Measurements from ENCODE around the gene PPFIBP1. TPM values are rescaled to one million over a fixed set of nuclear protein-coding genes. Genes with fewer than 3 reads are reported as not detected.

Gene PPFIBP1
- total and polyA plus RNA-seq, 2 experiments from 2014 or later: 23.9 to 38.6 TPM

DNA sequence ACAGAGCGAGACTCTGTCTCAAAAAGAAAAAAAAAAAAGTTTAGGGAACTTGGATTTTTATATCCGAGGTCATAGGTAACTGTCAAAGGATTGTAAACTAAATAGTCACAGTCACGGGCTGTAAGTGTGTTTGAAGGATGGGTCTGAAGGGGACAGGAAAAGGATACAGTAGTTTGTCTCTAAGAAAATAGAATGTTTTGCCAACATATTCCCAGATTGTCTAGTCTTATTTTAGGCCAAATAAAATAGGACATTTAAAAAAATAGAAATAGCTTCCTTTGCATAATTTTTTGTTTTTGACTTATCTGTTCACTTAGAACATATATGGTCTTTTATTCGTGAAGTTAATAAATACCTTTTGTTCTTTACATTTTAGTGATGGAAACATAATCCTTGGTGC is 148.0 kb downstream of the PPFIBP1 start:
- no peaks in the 10 kb centered on the region for H3K9me2 ChIP-seq (replicated peaks; ENCODE audit: insufficient read depth)
- no peak overlapping the region for H2AFZ ChIP-seq
- H3K79me2 ChIP-seq: no peaks in the 10 kb centered on the region
- no peak overlapping the region for H3K4me2 ChIP-seq
- H3K36me3 ChIP-seq (replicated peaks; ENCODE audit: insufficient read depth, low read depth): no peaks in the 10 kb centered on the region
- TF ChIP-seq, protein P1, sequence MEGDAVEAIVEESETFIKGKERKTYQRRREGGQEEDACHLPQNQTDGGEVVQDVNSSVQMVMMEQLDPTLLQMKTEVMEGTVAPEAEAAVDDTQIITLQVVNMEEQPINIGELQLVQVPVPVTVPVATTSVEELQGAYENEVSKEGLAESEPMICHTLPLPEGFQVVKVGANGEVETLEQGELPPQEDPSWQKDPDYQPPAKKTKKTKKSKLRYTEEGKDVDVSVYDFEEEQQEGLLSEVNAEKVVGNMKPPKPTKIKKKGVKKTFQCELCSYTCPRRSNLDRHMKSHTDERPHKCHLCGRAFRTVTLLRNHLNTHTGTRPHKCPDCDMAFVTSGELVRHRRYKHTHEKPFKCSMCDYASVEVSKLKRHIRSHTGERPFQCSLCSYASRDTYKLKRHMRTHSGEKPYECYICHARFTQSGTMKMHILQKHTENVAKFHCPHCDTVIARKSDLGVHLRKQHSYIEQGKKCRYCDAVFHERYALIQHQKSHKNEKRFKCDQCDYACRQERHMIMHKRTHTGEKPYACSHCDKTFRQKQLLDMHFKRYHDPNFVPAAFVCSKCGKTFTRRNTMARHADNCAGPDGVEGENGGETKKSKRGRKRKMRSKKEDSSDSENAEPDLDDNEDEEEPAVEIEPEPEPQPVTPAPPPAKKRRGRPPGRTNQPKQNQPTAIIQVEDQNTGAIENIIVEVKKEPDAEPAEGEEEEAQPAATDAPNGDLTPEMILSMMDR (IDR thresholded peaks at IDR 0.05; ENCODE audit: poor library complexity): no peak
- TF ChIP-seq EZH2 (IDR thresholded peaks at IDR 0.05; ENCODE audit: borderline replicate concordance): no peak
- no peak for TF ChIP-seq EZH2phosphoT487 (IDR thresholded peaks at IDR 0.05; ENCODE audit: low read depth, severe bottlenecking, unreplicated experiment)
- no peaks in the 10 kb centered on the region for H3K27me3 ChIP-seq
- no peaks in the 10 kb centered on the region for H3K4me1 ChIP-seq (ENCODE audit: insufficient read depth)
- H3K9me3 ChIP-seq (ENCODE audit: low read depth): no peaks in the 10 kb centered on the region
- H3K4me3 ChIP-seq: no peak overlapping the region
- no peak overlapping the region for H3K27ac ChIP-seq
- WGBS (ENCODE audit: low lambda C conversion rate, missing lambda C conversion rate): 93% methylated on average over 4 of the region's 4 CpGs
- DNase-seq (ENCODE audit: low spot score): no peak
- no peaks in the 10 kb centered on the region for H4K20me1 ChIP-seq (ENCODE audit: insufficient read depth, poor library complexity, severe bottlenecking)

DNA sequence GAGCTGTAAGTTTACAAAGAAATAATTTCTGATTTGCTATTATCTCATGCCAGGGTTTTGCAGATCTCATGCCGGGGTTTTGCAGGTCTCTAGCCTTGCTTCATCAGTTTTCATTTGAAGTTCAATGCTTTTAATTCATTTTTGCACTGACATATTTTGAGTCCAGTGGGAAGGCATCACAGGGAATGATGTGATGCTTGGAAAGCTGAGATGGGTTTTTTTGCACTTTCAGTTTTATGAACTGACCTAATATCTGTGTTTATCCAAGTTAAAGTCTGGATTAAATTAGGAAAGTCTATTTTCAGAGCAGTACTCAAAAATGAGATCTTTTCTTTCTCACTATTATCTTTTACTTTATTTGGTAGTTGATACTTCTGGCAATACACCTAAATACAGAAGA is 148.6 kb downstream of the PPFIBP1 start:
- no peaks in the 10 kb centered on the region for H3K9me3 ChIP-seq (ENCODE audit: low read depth)
- H3K36me3 ChIP-seq (replicated peaks; ENCODE audit: insufficient read depth, low read depth): no peaks in the 10 kb centered on the region
- no peaks in the 10 kb centered on the region for H3K27me3 ChIP-seq
- 81% methylated on average over 1 of the region's 1 CpG for WGBS (ENCODE audit: low lambda C conversion rate, missing lambda C conversion rate)
- H2AFZ ChIP-seq: no peak overlapping the region
- no peaks in the 10 kb centered on the region for H3K9me2 ChIP-seq (replicated peaks; ENCODE audit: insufficient read depth)
- H3K4me2 ChIP-seq: no peak overlapping the region
- no peak for DNase-seq (ENCODE audit: low spot score)
- TF ChIP-seq EZH2phosphoT487 (IDR thresholded peaks at IDR 0.05; ENCODE audit: low read depth, severe bottlenecking, unreplicated experiment) (no peak), EZH2 (IDR thresholded peaks at IDR 0.05; ENCODE audit: borderline replicate concordance) (no peak)
- TF ChIP-seq, protein P1 (IDR thresholded peaks at IDR 0.05; ENCODE audit: poor library complexity): no peak
- no peak overlapping the region for H3K4me3 ChIP-seq
- no peaks in the 10 kb centered on the region for H3K4me1 ChIP-seq (ENCODE audit: insufficient read depth)
- no peaks in the 10 kb centered on the region for H4K20me1 ChIP-seq (ENCODE audit: insufficient read depth, poor library complexity, severe bottlenecking)
- no peak overlapping the region for H3K27ac ChIP-seq
- H3K79me2 ChIP-seq: no peaks in the 10 kb centered on the region

DNA sequence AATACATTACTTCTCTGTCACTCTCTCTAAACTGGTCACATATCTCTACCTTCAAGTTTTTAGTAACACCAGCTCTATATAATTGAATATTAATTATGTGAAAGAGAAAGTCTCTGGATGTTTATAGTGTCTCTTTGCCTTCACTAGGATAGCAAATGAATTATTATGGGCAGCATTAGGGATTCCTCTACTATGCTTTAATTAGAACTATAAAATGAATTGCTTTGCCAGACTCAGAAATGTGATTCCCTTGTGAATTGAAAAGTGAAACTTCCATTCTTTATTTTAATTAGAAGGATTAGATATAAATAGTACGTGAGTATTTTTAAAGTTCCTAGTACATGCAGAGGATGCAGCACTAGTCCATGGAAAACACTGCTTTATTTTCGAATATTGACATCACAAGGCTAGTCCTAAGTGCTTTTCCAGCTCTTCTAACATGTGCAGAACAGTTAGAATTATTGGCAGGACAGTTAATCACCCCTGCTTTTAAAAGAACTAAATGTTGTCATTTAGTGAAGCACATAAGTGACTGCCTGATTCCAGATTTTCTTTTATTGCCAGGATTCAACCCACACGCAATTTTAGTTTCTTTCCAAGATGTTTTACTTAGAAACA is 149.2 kb downstream of the PPFIBP1 start:
- no peaks in the 10 kb centered on the region for H3K9me3 ChIP-seq (ENCODE audit: low read depth)
- TF ChIP-seq EZH2 (IDR thresholded peaks at IDR 0.05; ENCODE audit: borderline replicate concordance) (no peak), EZH2phosphoT487 (IDR thresholded peaks at IDR 0.05; ENCODE audit: low read depth, severe bottlenecking, unreplicated experiment) (no peak)
- TF ChIP-seq, protein P1 (IDR thresholded peaks at IDR 0.05; ENCODE audit: poor library complexity): no peak
- H3K4me2 ChIP-seq: no peak overlapping the region
- no peaks in the 10 kb centered on the region for H3K4me1 ChIP-seq (ENCODE audit: insufficient read depth)
- no peak overlapping the region for H2AFZ ChIP-seq
- H3K4me3 ChIP-seq: no peak overlapping the region
- H3K27ac ChIP-seq: no peak overlapping the region
- no peak for DNase-seq (ENCODE audit: low spot score)
- H3K9me2 ChIP-seq (replicated peaks; ENCODE audit: insufficient read depth): no peaks in the 10 kb centered on the region
- no peaks in the 10 kb centered on the region for H3K27me3 ChIP-seq
- H3K36me3 ChIP-seq (replicated peaks; ENCODE audit: insufficient read depth, low read depth): no peaks in the 10 kb centered on the region
- no peaks in the 10 kb centered on the region for H4K20me1 ChIP-seq (ENCODE audit: insufficient read depth, poor library complexity, severe bottlenecking)
- 64% methylated on average over 3 of the region's 3 CpGs for WGBS (ENCODE audit: low lambda C conversion rate, missing lambda C conversion rate)
- H3K79me2 ChIP-seq: no peaks in the 10 kb centered on the region

Data from hepatocyte (in vitro differentiated cells).